Trophoblast cell (in vitro differentiated cells and primary cell): ENCODE results near the gene PDCD4.

Source experiments
- DNase-seq, 2 donors: peaks; one replicate each; pipeline ENCODE4 v3.0.0-alpha.2; 2016
- H2AFZ ChIP-seq: 2 replicates; pipeline ENCODE4 v1.6.1; 2013; ENCODE audit warnings: low read length, moderate library complexity, mild to moderate bottlenecking; ENCODE audit not compliant: insufficient read depth, poor library complexity
- H2AK5ac ChIP-seq: 2 replicates; pipeline ENCODE4 v1.6.1; 2013; ENCODE audit warnings: mild to moderate bottlenecking, low read length
- H2BK120ac ChIP-seq: 2 replicates; pipeline ENCODE4 v1.6.1; 2013; ENCODE audit warnings: low read length, mild to moderate bottlenecking, moderate library complexity; ENCODE audit not compliant: insufficient read depth, poor library complexity
- H2BK12ac ChIP-seq: 2 replicates; pipeline ENCODE4 v1.6.1; 2013; ENCODE audit warnings: mild to moderate bottlenecking, low read length, moderate library complexity
- H2BK5ac ChIP-seq: 2 replicates; pipeline ENCODE4 v1.6.1; 2013; ENCODE audit warnings: low read length, low read depth, moderate library complexity, mild to moderate bottlenecking; ENCODE audit not compliant: poor library complexity
- H3K14ac ChIP-seq: 2 replicates; pipeline ENCODE4 v1.6.1; 2013; ENCODE audit warnings: mild to moderate bottlenecking, low read length
- H3K18ac ChIP-seq: 2 replicates; pipeline ENCODE4 v1.6.1; 2013; ENCODE audit warnings: mild to moderate bottlenecking, low read length
- H3K23ac ChIP-seq: 2 replicates; pipeline ENCODE4 v1.6.1; 2013; ENCODE audit warnings: low read length
- H3K27ac ChIP-seq: 2 replicates; pipeline ENCODE4 v1.5.1; 2013; ENCODE audit warnings: low read depth, mild to moderate bottlenecking, inconsistent platforms, low read length, moderate library complexity
- H3K27me3 ChIP-seq: 2 replicates; pipeline ENCODE4 v1.6.1; 2013; ENCODE audit warnings: inconsistent platforms, mild to moderate bottlenecking, low read length, moderate library complexity; ENCODE audit not compliant: insufficient read depth
- H3K36me3 ChIP-seq, 2 experiments: 1 replicate in 1 of 2; 2 replicates in 1 of 2; pipeline ENCODE4 v1.6.1; 2013; ENCODE audit warnings: low read length in 2 of 2, mild to moderate bottlenecking in 2 of 2, moderate library complexity in 1 of 2; ENCODE audit not compliant: insufficient read depth in 2 of 2, control insufficient read depth in 1 of 2
- H3K4ac ChIP-seq: 2 replicates; pipeline ENCODE4 v1.6.1; 2013; ENCODE audit warnings: low read depth, mild to moderate bottlenecking, low read length, moderate library complexity
- H3K4me1 ChIP-seq, 2 experiments: 1 replicate in 1 of 2; 2 replicates in 1 of 2; pipeline ENCODE4 v1.6.1; 2013; ENCODE audit warnings: low read length in 2 of 2, mild to moderate bottlenecking in 2 of 2, moderate library complexity in 1 of 2; ENCODE audit not compliant: insufficient read depth in 2 of 2, control insufficient read depth in 1 of 2
- H3K4me2 ChIP-seq: 2 replicates; pipeline ENCODE4 v1.6.1; 2013; ENCODE audit warnings: inconsistent platforms, mild to moderate bottlenecking, low read length, moderate library complexity
- H3K4me3 ChIP-seq: 2 replicates; pipeline ENCODE4 v1.5.1; 2013; ENCODE audit warnings: mild to moderate bottlenecking, low read depth, low read length, inconsistent platforms
- H3K79me1 ChIP-seq: one replicate; pipeline ENCODE4 v1.6.1; 2013; ENCODE audit warnings: low read length
- H3K79me2 ChIP-seq: 2 replicates; pipeline ENCODE4 v1.6.1; 2013; ENCODE audit warnings: low read length, mild to moderate bottlenecking; ENCODE audit not compliant: control insufficient read depth, insufficient read depth, poor library complexity
- H3K9ac ChIP-seq: 2 replicates; pipeline ENCODE4 v1.6.1; 2013; ENCODE audit warnings: mild to moderate bottlenecking, low read length
- H3K9me3 ChIP-seq: 2 replicates; pipeline ENCODE4 v1.6.1; 2013; ENCODE audit warnings: low read depth, mild to moderate bottlenecking, control low read depth, inconsistent platforms, low read length; ENCODE audit not compliant: insufficient read depth
- H4K12ac ChIP-seq: 2 replicates; pipeline ENCODE4 v1.6.1; 2013; ENCODE audit warnings: low read depth, mild to moderate bottlenecking, low read length, moderate library complexity
- H4K8ac ChIP-seq: 2 replicates; pipeline ENCODE4 v1.6.1; 2013; ENCODE audit warnings: low read depth, mild to moderate bottlenecking, low read length, moderate library complexity
- H4K91ac ChIP-seq: one replicate; pipeline ENCODE4 v1.6.1; 2013; ENCODE audit warnings: low read depth, mild to moderate bottlenecking, low read length, moderate library complexity
- WGBS: extraction: QIAGEN DNeasy Blood & Tissue Kit; methylation state at CpG from one replicate; pipeline ENCODE4 v1.1.7; 2013; ENCODE audit warnings: missing lambda C conversion rate; ENCODE audit not compliant: insufficient read length, insufficient coverage; ENCODE audit errors: extremely low coverage; 5-methylcytosine and 5-hydroxymethylcytosine counted together

PDCD4 gene

GRCh38 chr10:110881905-110882304, 10.2 kb downstream of the PDCD4 start:
- H3K18ac ChIP-seq: no peak overlapping the region
- no peaks in the 10 kb centered on the region for H3K79me2 ChIP-seq
- H3K27ac ChIP-seq: no peak overlapping the region
- H3K4me1 ChIP-seq: no peaks in the 10 kb centered on the region
- H3K4me2 ChIP-seq: no peak overlapping the region
- no peaks in the 10 kb centered on the region for H3K27me3 ChIP-seq
- no peak overlapping the region for H2AFZ ChIP-seq
- WGBS: no CpG with 5 or more reads among the region's 4 CpGs
- H3K79me1 ChIP-seq: no peaks in the 10 kb centered on the region
- H2BK120ac ChIP-seq: no peak overlapping the region
- H4K91ac ChIP-seq: no peak overlapping the region
- no peak overlapping the region for H4K12ac ChIP-seq
- no peak overlapping the region for H3K4ac ChIP-seq
- no peak overlapping the region for H3K4me3 ChIP-seq
- H3K9ac ChIP-seq: no peak overlapping the region
- H3K36me3 ChIP-seq: peaks cover 2 to 12% of the 10 kb centered on the region in 2 experiments
- no peak overlapping the region for H2AK5ac ChIP-seq
- no peaks in the 10 kb centered on the region for H3K9me3 ChIP-seq
- DNase-seq: no peak
- H2BK12ac ChIP-seq: no peak overlapping the region
- H3K14ac ChIP-seq: no peak overlapping the region
- no peak overlapping the region for H4K8ac ChIP-seq
- H2BK5ac ChIP-seq: no peak overlapping the region
- H3K23ac ChIP-seq: no peak overlapping the region

GRCh38 chr10:110883924-110884323, 12.2 kb downstream of the PDCD4 start:
- H3K27ac ChIP-seq: no peak overlapping the region
- no peaks in the 10 kb centered on the region for H3K9me3 ChIP-seq
- no peak overlapping the region for H2AK5ac ChIP-seq
- no peaks in the 10 kb centered on the region for H3K4me1 ChIP-seq
- no peak overlapping the region for H2BK12ac ChIP-seq
- peaks cover 2 to 10% of the 10 kb centered on the region in 2 experiments for H3K36me3 ChIP-seq
- no peak overlapping the region for H2AFZ ChIP-seq
- H2BK5ac ChIP-seq: no peak overlapping the region
- H3K4me2 ChIP-seq: no peak overlapping the region
- no peak overlapping the region for H3K9ac ChIP-seq
- H3K79me2 ChIP-seq: no peaks in the 10 kb centered on the region
- DNase-seq: no peak
- H3K27me3 ChIP-seq: no peaks in the 10 kb centered on the region
- H4K91ac ChIP-seq: no peak overlapping the region
- H3K23ac ChIP-seq: no peak overlapping the region
- H3K18ac ChIP-seq: no peak overlapping the region
- no peak overlapping the region for H3K14ac ChIP-seq
- H3K79me1 ChIP-seq: no peaks in the 10 kb centered on the region
- WGBS: no CpG with 5 or more reads among the region's 10 CpGs
- H3K4me3 ChIP-seq: no peak overlapping the region
- no peak overlapping the region for H2BK120ac ChIP-seq
- H4K12ac ChIP-seq: no peak overlapping the region
- no peak overlapping the region for H3K4ac ChIP-seq
- no peak overlapping the region for H4K8ac ChIP-seq

GRCh38 chr10:110885932-110886674, 14.4 kb downstream of the PDCD4 start:
- Histone ChIP-seq H2BK12ac (no peak overlapping the region), H3K27ac (no peak overlapping the region), H4K91ac (no peak overlapping the region), H3K4ac (no peak overlapping the region), H3K18ac (no peak overlapping the region), H3K9ac (no peak overlapping the region), H4K12ac (no peak overlapping the region), H4K8ac (no peak overlapping the region), H3K27me3 (no peaks in the 10 kb centered on the region), H3K23ac (no peak overlapping the region), H2AK5ac (no peak overlapping the region), H3K4me1 (no peaks in the 10 kb centered on the region), H3K79me1 (no peaks in the 10 kb centered on the region), H2BK5ac (no peak overlapping the region), H3K4me3 (no peak overlapping the region), H3K79me2 (no peaks in the 10 kb centered on the region), H2BK120ac (no peak overlapping the region), H2AFZ (no peak overlapping the region), H3K9me3 (no peaks in the 10 kb centered on the region), H3K36me3 (peaks cover 2 to 10% of the 10 kb centered on the region in 2 experiments), H3K14ac (no peak overlapping the region), H3K4me2 (no peak overlapping the region)
- DNase-seq: no peak
- 100% methylated on average over 2 of the region's 5 CpGs for WGBS

DNA sequence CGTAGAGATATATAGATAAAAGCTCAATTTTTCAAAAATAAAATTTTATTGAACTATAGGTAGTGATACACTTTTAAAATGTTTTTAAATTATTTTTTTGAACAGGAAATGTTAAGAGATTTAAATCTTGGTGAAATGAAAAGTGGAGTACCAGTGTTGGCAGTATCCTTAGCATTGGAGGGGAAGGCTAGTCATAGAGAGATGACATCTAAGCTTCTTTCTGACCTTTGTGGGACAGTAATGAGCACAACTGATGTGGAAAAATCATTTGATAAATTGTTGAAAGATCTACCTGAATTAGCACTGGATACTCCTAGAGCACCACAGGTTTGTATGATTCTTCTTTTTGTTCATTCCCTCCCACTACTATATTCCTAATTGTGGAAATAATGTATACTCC, 15.8 kb downstream of the PDCD4 start:
- H3K36me3 ChIP-seq: peaks cover 0 to 7% of the 10 kb centered on the region in 2 experiments
- no peak overlapping the region for H3K4me3 ChIP-seq
- WGBS: no CpG with 5 or more reads among the region's 1 CpG
- H3K4ac ChIP-seq: no peak overlapping the region
- H4K12ac ChIP-seq: no peak overlapping the region
- H3K23ac ChIP-seq: no peak overlapping the region
- no peak overlapping the region for H3K27ac ChIP-seq
- H3K79me2 ChIP-seq: no peaks in the 10 kb centered on the region
- no peak for DNase-seq
- no peak overlapping the region for H3K4me2 ChIP-seq
- no peak overlapping the region for H4K8ac ChIP-seq
- no peaks in the 10 kb centered on the region for H3K9me3 ChIP-seq
- no peak overlapping the region for H2AK5ac ChIP-seq
- no peak overlapping the region for H2AFZ ChIP-seq
- H3K27me3 ChIP-seq: no peaks in the 10 kb centered on the region
- no peak overlapping the region for H2BK12ac ChIP-seq
- H4K91ac ChIP-seq: no peak overlapping the region
- no peak overlapping the region for H3K9ac ChIP-seq
- H2BK5ac ChIP-seq: no peak overlapping the region
- H3K14ac ChIP-seq: no peak overlapping the region
- H3K18ac ChIP-seq: no peak overlapping the region
- no peaks in the 10 kb centered on the region for H3K4me1 ChIP-seq
- no peak overlapping the region for H2BK120ac ChIP-seq
- H3K79me1 ChIP-seq: no peaks in the 10 kb centered on the region
